ENCODE measurements around the gene MSL1. TPM values are rescaled to one million over a fixed set of nuclear protein-coding genes. Genes with fewer than 3 reads are reported as not detected.

Gene MSL1
- total and polyA plus RNA-seq, 2 of the 13 experiments (the other 11 are each of a cell fraction or from before 2014, with no cell fraction given), result 63.8 to 88.5 TPM

GRCh38 chr17:40111221-40112128, 10.3 kb upstream of the MSL1 start (continued):
- TF ChIP-seq NFE2L1 (CRISPR knock-in tag; IDR thresholded peaks at IDR 0.05; ENCODE audit: borderline replicate concordance) (no peak), RAD51 (IDR thresholded peaks at IDR 0.05; ENCODE audit: borderline replicate concordance) (no peak), ARNT2 (CRISPR knock-in tag; IDR thresholded peaks at IDR 0.05; ENCODE audit: low read depth) (peak; percentile 63; the same call in 1 of the 2 replicates), IRX3 (CRISPR knock-in tag; IDR thresholded peaks at IDR 0.05; ENCODE audit: borderline replicate concordance, low read depth) (no peak), SMARCC2 (IDR thresholded peaks at IDR 0.05) (no peak), ZNF317 (CRISPR knock-in tag; IDR thresholded peaks at IDR 0.05) (no peak), SAP130 (CRISPR knock-in tag; IDR thresholded peaks at IDR 0.05; ENCODE audit: low read depth) (peak; percentile 87), KAT7 (CRISPR knock-in tag; IDR thresholded peaks at IDR 0.05; ENCODE audit: borderline replicate concordance) (peak; percentile 92), PLRG1 (conservative IDR thresholded peaks at IDR 0.05) (no peak), ZNF142 (CRISPR knock-in tag; IDR thresholded peaks at IDR 0.05) (no peak), ZNF570 (CRISPR knock-in tag; IDR thresholded peaks at IDR 0.05; ENCODE audit: borderline replicate concordance) (no peak), XBP1 (CRISPR knock-in tag; IDR thresholded peaks at IDR 0.05) (no peak), HMGXB4 (CRISPR knock-in tag; IDR thresholded peaks at IDR 0.05; ENCODE audit: borderline replicate concordance in 1 of 2, low read depth in 1 of 2) (peak; percentile 83 to 94), CERS6 (CRISPR knock-in tag; IDR thresholded peaks at IDR 0.05) (no peak), ZFP37 (CRISPR knock-in tag; IDR thresholded peaks at IDR 0.05; ENCODE audit: borderline replicate concordance) (0 out of 2 replicates have a peak, but pooled peaks have one; percentile 46), RBAK (CRISPR knock-in tag; IDR thresholded peaks at IDR 0.05) (no peak; the same call in 1 of the 2 replicates), ZSCAN9 (CRISPR knock-in tag; IDR thresholded peaks at IDR 0.05; ENCODE audit: borderline replicate concordance) (peak; percentile 80), GZF1 (CRISPR knock-in tag; IDR thresholded peaks at IDR 0.05) (no peak), BATF2 (CRISPR knock-in tag; IDR thresholded peaks at IDR 0.05) (no peak), FOXM1 (CRISPR knock-in tag; IDR thresholded peaks at IDR 0.05) (no peak)
